ENCODE measurements around the gene UNC80. TPM values are rescaled to one million over a fixed set of nuclear protein-coding genes. Genes with fewer than 3 reads are reported as not detected.

The UNC80 gene
- total and polyA plus RNA-seq, 2 donors (not counting 1 experiment from before 2014, with no cell fraction given), result not detected

- Mint-ChIP-seq H3K27ac (no peak overlapping the region), H3K27me3 (no peaks in the 10 kb centered on the region), H3K9me3 (ENCODE audit: insufficient read depth) (peaks cover 2% of the 10 kb centered on the region), H3K4me1 (no peaks in the 10 kb centered on the region), H3K4me3 (no peak overlapping the region)
- Histone ChIP-seq H3K36me3 (replicated peaks in 1 of 2; ENCODE audit: control extremely low read depth in 1 of 2, control insufficient read depth in 1 of 2, extremely low read depth in 1 of 2, insufficient read depth in 2 of 2, low read length in 1 of 2) (no peaks in the 10 kb centered on the region), H3K4me1 (ENCODE audit: control insufficient read depth in 2 of 2, insufficient read depth in 2 of 2, low read length in 2 of 2) (no peaks in the 10 kb centered on the region), H4K20me1 (ENCODE audit: control insufficient read depth, insufficient read depth, low read length, poor library complexity, severe bottlenecking) (no peaks in the 10 kb centered on the region), H3K4me2 (replicated peaks; ENCODE audit: low read depth, low read length, poor library complexity, severe bottlenecking) (no peak overlapping the region), H3K27ac (ENCODE audit: low read length in 2 of 2) (no peak overlapping the region), H3K9ac (ENCODE audit: low read length) (no peak overlapping the region), H3K9me3 (ENCODE audit: control extremely low read depth in 1 of 3, control insufficient read depth in 2 of 3, insufficient read depth in 1 of 3, low read length in 2 of 3) (peaks cover 0 to 1% (median 0%) of the 10 kb centered on the region in 3 donors), H3K27me3 (replicated peaks in 1 of 4; ENCODE audit: control extremely low read depth in 1 of 4, control insufficient read depth in 3 of 4, insufficient read depth in 4 of 4, low read length in 3 of 4) (no peaks in the 10 kb centered on the region), H2AFZ (ENCODE audit: insufficient read depth, low read depth, low read length, poor library complexity, severe bottlenecking) (no peak overlapping the region), H3K79me2 (ENCODE audit: control insufficient read depth, insufficient read depth, low read length) (no peaks in the 10 kb centered on the region), H3K4me3 (ENCODE audit: control extremely low read depth in 1 of 5, extremely low read depth in 1 of 5, insufficient read depth in 1 of 5, low read depth in 2 of 5, low read length in 4 of 5) (no peak overlapping the region)
- no peak for DNase-seq
- no peak for ATAC-seq (ENCODE audit: low read depth)
- intact Hi-C loops (cut with micrococcal nuclease), result no loop called here
- TF ChIP-seq, protein P1, sequence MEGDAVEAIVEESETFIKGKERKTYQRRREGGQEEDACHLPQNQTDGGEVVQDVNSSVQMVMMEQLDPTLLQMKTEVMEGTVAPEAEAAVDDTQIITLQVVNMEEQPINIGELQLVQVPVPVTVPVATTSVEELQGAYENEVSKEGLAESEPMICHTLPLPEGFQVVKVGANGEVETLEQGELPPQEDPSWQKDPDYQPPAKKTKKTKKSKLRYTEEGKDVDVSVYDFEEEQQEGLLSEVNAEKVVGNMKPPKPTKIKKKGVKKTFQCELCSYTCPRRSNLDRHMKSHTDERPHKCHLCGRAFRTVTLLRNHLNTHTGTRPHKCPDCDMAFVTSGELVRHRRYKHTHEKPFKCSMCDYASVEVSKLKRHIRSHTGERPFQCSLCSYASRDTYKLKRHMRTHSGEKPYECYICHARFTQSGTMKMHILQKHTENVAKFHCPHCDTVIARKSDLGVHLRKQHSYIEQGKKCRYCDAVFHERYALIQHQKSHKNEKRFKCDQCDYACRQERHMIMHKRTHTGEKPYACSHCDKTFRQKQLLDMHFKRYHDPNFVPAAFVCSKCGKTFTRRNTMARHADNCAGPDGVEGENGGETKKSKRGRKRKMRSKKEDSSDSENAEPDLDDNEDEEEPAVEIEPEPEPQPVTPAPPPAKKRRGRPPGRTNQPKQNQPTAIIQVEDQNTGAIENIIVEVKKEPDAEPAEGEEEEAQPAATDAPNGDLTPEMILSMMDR (IDR thresholded peaks at IDR 0.05), result no peak
- ChIA-PET CTCF (no interaction called here), POLR2A (no interaction called here)
- WGBS (ENCODE audit: insufficient coverage), result no CpG with 5 or more reads among the region's 4 CpGs
These were observed 139.9 kb downstream of the UNC80 start for GRCh38 chr2:209911486-209911885.

GRCh38 chr2:209913786-209914345, 142.2 kb downstream of the UNC80 start:
- no peak overlapping the region for H3K4me3 Mint-ChIP-seq
- H3K27ac Mint-ChIP-seq, result no peak overlapping the region
- no peak overlapping the region for H3K4me3 ChIP-seq (ENCODE audit: control extremely low read depth in 1 of 5, extremely low read depth in 1 of 5, insufficient read depth in 1 of 5, low read depth in 2 of 5, low read length in 4 of 5)
- no peak for TF ChIP-seq EZH2 (IDR thresholded peaks at IDR 0.05; ENCODE audit: borderline replicate concordance, insufficient read depth, low read depth, low read length, poor library complexity, severe bottlenecking)
- TF ChIP-seq, protein P1 (IDR thresholded peaks at IDR 0.05), result no peak
- no peaks in the 10 kb centered on the region for H3K4me1 ChIP-seq (ENCODE audit: control insufficient read depth in 2 of 2, insufficient read depth in 2 of 2, low read length in 2 of 2)
- H3K27ac ChIP-seq (ENCODE audit: low read length in 2 of 2), result no peak overlapping the region
- no peak overlapping the region for H2AFZ ChIP-seq (ENCODE audit: insufficient read depth, low read depth, low read length, poor library complexity, severe bottlenecking)
- intact Hi-C loops (cut with micrococcal nuclease), result no loop called here
- no peaks in the 10 kb centered on the region for H3K36me3 ChIP-seq (replicated peaks in 1 of 2; ENCODE audit: control extremely low read depth in 1 of 2, control insufficient read depth in 1 of 2, extremely low read depth in 1 of 2, insufficient read depth in 2 of 2, low read length in 1 of 2)
- H3K9ac ChIP-seq (ENCODE audit: low read length), result no peak overlapping the region
- H3K4me1 Mint-ChIP-seq, result no peaks in the 10 kb centered on the region
- H3K27me3 Mint-ChIP-seq, result no peaks in the 10 kb centered on the region
- H3K27me3 ChIP-seq (replicated peaks in 1 of 4; ENCODE audit: control extremely low read depth in 1 of 4, control insufficient read depth in 3 of 4, insufficient read depth in 4 of 4, low read length in 3 of 4), result no peaks in the 10 kb centered on the region
- 83% methylated on average over 2 of the region's 2 CpGs for WGBS (ENCODE audit: insufficient coverage)
- no peak overlapping the region for H3K4me2 ChIP-seq (replicated peaks; ENCODE audit: low read depth, low read length, poor library complexity, severe bottlenecking)
- H3K9me3 ChIP-seq (ENCODE audit: control extremely low read depth in 1 of 3, control insufficient read depth in 2 of 3, insufficient read depth in 1 of 3, low read length in 2 of 3), result no peaks in the 10 kb centered on the region
- DNase-seq (no peak), ATAC-seq (ENCODE audit: low read depth) (no peak)
- no peaks in the 10 kb centered on the region for H3K79me2 ChIP-seq (ENCODE audit: control insufficient read depth, insufficient read depth, low read length)
- POLR2A ChIA-PET, result no interaction called here
- H4K20me1 ChIP-seq (ENCODE audit: control insufficient read depth, insufficient read depth, low read length, poor library complexity, severe bottlenecking), result no peaks in the 10 kb centered on the region
- CTCF ChIA-PET, result no interaction called here
- H3K9me3 Mint-ChIP-seq (ENCODE audit: insufficient read depth), result peaks cover 2% of the 10 kb centered on the region

Measured in B cell (primary cell).